Neuron (in vitro differentiated cells): ENCODE results near the gene DHPS.

Experiments used
- H2AFZ ChIP-seq: one replicate; pipeline ENCODE4 v1.6.1; 2013; ENCODE audit warnings: low read depth, mild to moderate bottlenecking, inconsistent platforms, low read length, moderate library complexity
- H3K27me3 ChIP-seq: one replicate; pipeline ENCODE4 v1.6.1; 2013; ENCODE audit warnings: low read length; ENCODE audit not compliant: insufficient read depth
- H3K36me3 ChIP-seq: one replicate; pipeline ENCODE4 v1.6.1; 2013; ENCODE audit warnings: low read length; ENCODE audit not compliant: insufficient read depth
- H3K4me1 ChIP-seq: one replicate; pipeline ENCODE4 v1.6.1; 2013; ENCODE audit warnings: low read length; ENCODE audit not compliant: insufficient read depth
- H3K4me3 ChIP-seq: 2 replicates; pipeline ENCODE4 v1.5.1; 2013; ENCODE audit warnings: mild to moderate bottlenecking, low read length, moderate library complexity
- H3K9me3 ChIP-seq: one replicate; pipeline ENCODE4 v1.6.1; 2013; ENCODE audit warnings: low read length

Gene DHPS

GRCh38 chr19:12641456-12641855, 40.2 kb downstream of the DHPS start:
- H3K36me3 ChIP-seq, result peaks cover 3% of the 10 kb centered on the region
- no peaks in the 10 kb centered on the region for H3K4me1 ChIP-seq
- H2AFZ ChIP-seq, result no peak overlapping the region
- H3K27me3 ChIP-seq, result no peaks in the 10 kb centered on the region
- peaks cover 15% of the 10 kb centered on the region for H3K9me3 ChIP-seq
- no peak overlapping the region for H3K4me3 ChIP-seq

GRCh38 chr19:12639901-12640613, 41.6 kb downstream of the DHPS start:
- no peaks in the 10 kb centered on the region for H3K36me3 ChIP-seq
- no peaks in the 10 kb centered on the region for H3K27me3 ChIP-seq
- no peaks in the 10 kb centered on the region for H3K4me1 ChIP-seq
- peaks cover 15% of the 10 kb centered on the region for H3K9me3 ChIP-seq
- no peak overlapping the region for H3K4me3 ChIP-seq
- H2AFZ ChIP-seq, result no peak overlapping the region

- Histone ChIP-seq H3K36me3 (no peaks in the 10 kb centered on the region), H3K9me3 (peaks cover 15% of the 10 kb centered on the region), H3K27me3 (no peaks in the 10 kb centered on the region), H2AFZ (no peak overlapping the region), H3K4me1 (no peaks in the 10 kb centered on the region), H3K4me3 (no peak overlapping the region)
These were observed 43.0 kb downstream of the DHPS start for GRCh38 chr19:12638611-12639182.

- Histone ChIP-seq H3K27me3 (no peaks in the 10 kb centered on the region), H3K36me3 (no peaks in the 10 kb centered on the region), H3K4me1 (no peaks in the 10 kb centered on the region), H3K4me3 (no peak overlapping the region), H3K9me3 (peaks cover 9% of the 10 kb centered on the region), H2AFZ (no peak overlapping the region)
These were observed 45.0 kb downstream of the DHPS start for GRCh38 chr19:12636631-12637030.

- H3K4me3 ChIP-seq, result no peak overlapping the region
- H2AFZ ChIP-seq, result no peak overlapping the region
- no peaks in the 10 kb centered on the region for H3K4me1 ChIP-seq
- no peaks in the 10 kb centered on the region for H3K27me3 ChIP-seq
- H3K36me3 ChIP-seq, result peaks cover 53% of the 10 kb centered on the region
- peaks cover 55% of the 10 kb centered on the region for H3K9me3 ChIP-seq
These were observed 52.5 kb downstream of the DHPS start for GRCh38 chr19:12629215-12629614.

GRCh38 chr19:12628040-12629022, 53.3 kb downstream of the DHPS start:
- H3K9me3 ChIP-seq, result peaks cover 58% of the 10 kb centered on the region
- H3K4me3 ChIP-seq, result no peak overlapping the region
- no peak overlapping the region for H2AFZ ChIP-seq

GRCh38 chr19:12626958-12627357, 54.7 kb downstream of the DHPS start:
- Histone ChIP-seq H2AFZ (no peak overlapping the region), H3K4me3 (no peak overlapping the region), H3K4me1 (no peaks in the 10 kb centered on the region), H3K9me3 (peaks cover 63% of the 10 kb centered on the region), H3K36me3 (peaks cover 62% of the 10 kb centered on the region), H3K27me3 (no peaks in the 10 kb centered on the region)

More at GRCh38 chr19:12628040-12629022, 53.3 kb downstream of the DHPS start:
- Histone ChIP-seq H3K27me3 (no peaks in the 10 kb centered on the region), H3K36me3 (peaks cover 60% of the 10 kb centered on the region), H3K4me1 (no peaks in the 10 kb centered on the region)
